IPS-11a (cell line): ENCODE data around the gene CHD2.
"Not testable (repeated sequence)": the region's sequence is repeated elsewhere in the genome, so short reads cannot be mapped to it uniquely, and the experiment has no call there.

Source experiments
- H3K4me3 ChIP-seq: one replicate; pipeline ENCODE4 v1.5.1; 2013; ENCODE audit warnings: low read depth, low read length, control low read depth

The CHD2 gene

GRCh38 chr15:93046120-93046519 lies 146.0 kb downstream of the CHD2 start:
- no peak overlapping the region for H3K4me3 ChIP-seq

GRCh38 chr15:93046721-93047120 lies 146.6 kb downstream of the CHD2 start:
- H3K4me3 ChIP-seq: no peak overlapping the region

GRCh38 chr15:93047621-93048425 lies 147.7 kb downstream of the CHD2 start:
- no peak overlapping the region for H3K4me3 ChIP-seq

- no peak overlapping the region for H3K4me3 ChIP-seq
Observed at GRCh38 chr15:93048426-93048721, 148.2 kb downstream of the CHD2 start.

GRCh38 chr15:93048759-93049161 lies 148.6 kb downstream of the CHD2 start:
- no peak overlapping the region for H3K4me3 ChIP-seq

- no peak overlapping the region for H3K4me3 ChIP-seq
Observed at GRCh38 chr15:93049233-93049632, 149.1 kb downstream of the CHD2 start.

- H3K4me3 ChIP-seq: no peak overlapping the region
Observed at GRCh38 chr15:93049914-93050578, 149.9 kb downstream of the CHD2 start.

- no peak overlapping the region for H3K4me3 ChIP-seq
Observed at GRCh38 chr15:93050648-93051047, 150.5 kb downstream of the CHD2 start.

GRCh38 chr15:93051236-93052089 lies 151.3 kb downstream of the CHD2 start:
- no peak overlapping the region for H3K4me3 ChIP-seq

GRCh38 chr15:93052090-93052879 lies 152.2 kb downstream of the CHD2 start:
- no peak overlapping the region for H3K4me3 ChIP-seq

GRCh38 chr15:93055211-93055610 lies 155.1 kb downstream of the CHD2 start:
- no peak overlapping the region for H3K4me3 ChIP-seq

- no peak overlapping the region for H3K4me3 ChIP-seq
Observed at GRCh38 chr15:93056836-93057235, 156.7 kb downstream of the CHD2 start.

GRCh38 chr15:93057618-93058017 lies 157.5 kb downstream of the CHD2 start:
- H3K4me3 ChIP-seq: no peak overlapping the region

- H3K4me3 ChIP-seq: no peak overlapping the region
Observed at GRCh38 chr15:93058128-93058527, 158.0 kb downstream of the CHD2 start.

- H3K4me3 ChIP-seq: no peak overlapping the region
Observed at GRCh38 chr15:93058904-93059427, 158.8 kb downstream of the CHD2 start.

- no peak overlapping the region for H3K4me3 ChIP-seq
Observed at GRCh38 chr15:93059442-93059841, 159.3 kb downstream of the CHD2 start.

GRCh38 chr15:93060336-93061248 lies 160.5 kb downstream of the CHD2 start:
- H3K4me3 ChIP-seq: no peak overlapping the region

- not testable (repeated sequence) for H3K4me3 ChIP-seq
Observed at GRCh38 chr15:93062628-93063261, 162.6 kb downstream of the CHD2 start.

GRCh38 chr15:93063262-93063671 lies 163.1 kb downstream of the CHD2 start:
- H3K4me3 ChIP-seq: no peak overlapping the region
